Inflammatory macrophage (primary cell): ENCODE data around the gene TESMIN.

Experiments used
- DNase-seq, 2 donors: peaks; one replicate each; pipeline ENCODE4 v3.0.0-alpha.2; 2020 to 2022

The TESMIN gene

GRCh38 chr11:68759991-68760390 lies 8.7 kb upstream of the TESMIN start:
- no peak for DNase-seq

GRCh38 chr11:68757711-68758110 lies 6.4 kb upstream of the TESMIN start:
- no peak for DNase-seq

- DNase-seq: no peak
Measured at GRCh38 chr11:68756171-68756766, 4.9 kb upstream of the TESMIN start.

GRCh38 chr11:68753300-68753699 lies 2.0 kb upstream of the TESMIN start:
- no peak for DNase-seq

- no peak for DNase-seq
Measured at GRCh38 chr11:68751004-68751325, 355 bp downstream of the TESMIN start.

- DNase-seq: no peak
Measured at GRCh38 chr11:68750195-68751003, 921 bp downstream of the TESMIN start.

GRCh38 chr11:68749229-68750123 lies 1.8 kb downstream of the TESMIN start:
- DNase-seq: no peak

GRCh38 chr11:68748061-68748460 lies 3.3 kb downstream of the TESMIN start:
- no peak for DNase-seq

- DNase-seq: no peak
Measured at GRCh38 chr11:68743539-68743938, 7.8 kb downstream of the TESMIN start.

- no peak for DNase-seq
Measured at GRCh38 chr11:68741463-68741862, 9.9 kb downstream of the TESMIN start.

GRCh38 chr11:68735646-68736045 lies 15.7 kb downstream of the TESMIN start:
- peak; percentile 38 to 40 for DNase-seq

- peak; percentile 16 to 37 for DNase-seq
Measured at GRCh38 chr11:68735125-68735524, 16.2 kb downstream of the TESMIN start.

GRCh38 chr11:68734111-68734510 lies 17.2 kb downstream of the TESMIN start:
- peak; percentile 62 to 70 for DNase-seq

- no peak for DNase-seq
Measured at GRCh38 chr11:68727783-68728182, 23.5 kb downstream of the TESMIN start.

GRCh38 chr11:68724293-68724692 lies 27.0 kb downstream of the TESMIN start:
- DNase-seq: peak; percentile 63 to 66

GRCh38 chr11:68722143-68722542 lies 29.2 kb downstream of the TESMIN start:
- no peak for DNase-seq

- DNase-seq: no peak
Measured at GRCh38 chr11:68721075-68721474, 30.2 kb downstream of the TESMIN start.

- DNase-seq: no peak
Measured at GRCh38 chr11:68715456-68716122, 35.7 kb downstream of the TESMIN start.

GRCh38 chr11:68714060-68714856 lies 37.1 kb downstream of the TESMIN start:
- no peak for DNase-seq

GRCh38 chr11:68711114-68711513 lies 40.2 kb downstream of the TESMIN start:
- DNase-seq: no peak

- DNase-seq: no peak
Measured at GRCh38 chr11:68710409-68710808, 40.9 kb downstream of the TESMIN start.

GRCh38 chr11:68709062-68709461 lies 42.3 kb downstream of the TESMIN start:
- peak; percentile 45 to 60 for DNase-seq
